Large intestine (tissue), 3 donors: ENCODE results near the gene CEMIP2. TPM values are rescaled to one million over a fixed set of nuclear protein-coding genes. Genes with fewer than 3 reads are reported as not detected.
"Not testable (repeated sequence)": the region's sequence is repeated elsewhere in the genome, so short reads cannot be mapped to it uniquely, and the experiment has no call there.

ENCODE experiments used
- DNase-seq, 2 donors: peaks; one replicate each; pipeline versions ENCODE4 v3.0.0 to v3.0.0-alpha.2; 2013
- H3K27ac ChIP-seq: one replicate; pipeline ENCODE4 v1.5.1; 2013; ENCODE audit warnings: low read length
- H3K27me3 ChIP-seq: 2 replicates; pipeline ENCODE4 v1.6.1; 2013; ENCODE audit warnings: low read length; ENCODE audit not compliant: control insufficient read depth, insufficient read depth
- H3K36me3 ChIP-seq: 2 replicates; pipeline ENCODE4 v1.6.1; 2013; ENCODE audit warnings: low read length; ENCODE audit not compliant: control insufficient read depth, insufficient read depth
- H3K4me1 ChIP-seq: one replicate; pipeline ENCODE4 v1.6.1; 2013; ENCODE audit warnings: low read length; ENCODE audit not compliant: control insufficient read depth, insufficient read depth
- H3K4me3 ChIP-seq: one replicate; pipeline ENCODE4 v1.5.1; 2013; ENCODE audit warnings: low read length
- H3K9me3 ChIP-seq: one replicate; pipeline ENCODE4 v1.6.1; 2013; ENCODE audit warnings: mild to moderate bottlenecking, low read depth, low read length, moderate library complexity; ENCODE audit not compliant: control insufficient read depth
- WGBS: methylation state at CpG from one replicate; pipeline ENCODE4 v1.1.5; 2013; ENCODE audit warnings: low lambda C conversion rate; ENCODE audit not compliant: insufficient coverage; 5-methylcytosine and 5-hydroxymethylcytosine counted together
- polyA plus RNA-seq: library from polyadenylated mRNA; unstranded; fragments of 120-200 nt; gene quantifications from one replicate; pipeline ENCODE4 v1.2.1, GENCODE V29; 2013

The CEMIP2 gene
- polyA plus RNA-seq, 1 donor = 41.9 TPM

DNA sequence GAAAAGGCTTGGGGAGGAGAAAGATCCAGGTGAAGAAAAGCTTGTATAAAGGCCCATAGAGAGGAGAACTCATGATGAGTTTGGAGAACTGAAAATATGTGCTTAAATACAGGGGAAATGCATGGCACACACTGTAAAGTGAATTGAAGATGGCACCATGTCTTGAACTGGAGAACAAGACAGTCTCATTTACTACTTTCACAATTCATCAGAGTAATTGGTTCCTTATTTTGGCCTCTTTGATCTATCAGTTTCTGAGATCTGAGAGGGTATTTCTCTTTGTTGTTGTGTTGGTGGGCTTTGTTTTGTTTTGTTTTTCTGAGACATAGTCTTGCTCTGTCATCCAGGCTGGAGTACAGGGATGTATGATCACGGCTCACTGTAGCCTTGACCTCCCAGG is 98.2 kb downstream of the CEMIP2 start:
- no peak for DNase-seq
- H3K36me3 ChIP-seq = no peaks in the 10 kb centered on the region
- H3K9me3 ChIP-seq = no peaks in the 10 kb centered on the region
- no CpG with 5 or more reads among the region's 1 CpG for WGBS
- H3K27ac ChIP-seq = no peak overlapping the region
- no peak overlapping the region for H3K4me3 ChIP-seq
- H3K27me3 ChIP-seq = no peaks in the 10 kb centered on the region
- peaks cover 2% of the 10 kb centered on the region for H3K4me1 ChIP-seq

DNA sequence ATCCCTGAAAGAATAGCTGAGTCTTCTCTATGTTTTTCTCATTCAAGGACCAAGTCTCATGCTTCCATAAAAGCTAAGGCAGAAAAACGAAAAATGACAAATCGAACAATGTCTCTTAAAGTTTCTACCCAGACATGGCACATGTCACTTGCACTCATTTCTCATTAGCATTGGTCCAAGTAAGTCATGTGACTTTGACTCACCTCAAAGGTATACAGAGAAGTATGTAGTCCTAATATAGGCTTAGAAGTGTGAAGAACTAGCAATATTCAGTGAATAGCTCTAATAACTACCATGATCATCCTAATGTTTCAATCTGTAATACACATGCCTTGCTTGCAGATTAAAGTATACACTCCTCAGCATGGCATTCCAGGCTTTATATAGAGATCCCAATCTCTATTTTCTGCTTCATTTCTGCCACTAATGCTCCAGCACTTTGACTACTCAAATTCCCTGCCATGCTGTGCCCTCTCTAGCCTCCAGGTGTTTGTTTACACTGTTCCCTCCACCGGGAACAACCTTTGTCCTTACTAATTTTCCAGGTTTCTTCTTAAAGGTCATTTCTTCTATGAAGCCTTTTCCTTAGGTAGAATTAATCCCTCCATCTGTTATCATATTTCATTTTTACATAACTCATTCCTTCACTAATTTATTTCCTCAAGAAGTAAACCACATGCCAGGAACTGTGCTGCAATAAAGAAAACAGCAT is 98.9 kb downstream of the CEMIP2 start:
- Histone ChIP-seq H3K4me3 (no peak overlapping the region), H3K4me1 (peaks cover 2% of the 10 kb centered on the region), H3K27me3 (no peaks in the 10 kb centered on the region), H3K9me3 (no peaks in the 10 kb centered on the region), H3K27ac (no peak overlapping the region), H3K36me3 (no peaks in the 10 kb centered on the region)
- no peak for DNase-seq
- WGBS = no CpG with 5 or more reads among the region's 3 CpGs

DNA sequence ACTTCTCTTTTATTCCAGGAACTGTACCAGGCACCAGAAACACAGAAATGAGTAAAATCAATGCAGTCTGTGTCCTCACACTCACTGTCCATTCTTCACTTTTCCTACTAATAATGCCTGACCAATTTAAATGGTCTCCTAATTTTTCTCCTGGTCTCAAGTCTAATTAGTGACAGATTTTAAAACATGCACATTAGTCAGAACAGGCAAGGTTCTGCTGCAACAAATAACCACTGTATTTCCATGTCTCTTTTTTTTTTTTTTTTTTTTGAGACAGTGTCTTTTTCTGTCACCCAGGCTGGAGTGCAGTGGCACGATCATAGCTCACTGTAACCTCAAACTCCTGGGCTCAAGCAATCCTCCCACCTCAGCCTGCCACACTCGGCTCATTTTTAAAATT is 99.6 kb downstream of the CEMIP2 start:
- Histone ChIP-seq H3K9me3 (no peaks in the 10 kb centered on the region), H3K27ac (no peak overlapping the region), H3K4me3 (no peak overlapping the region), H3K36me3 (no peaks in the 10 kb centered on the region), H3K4me1 (peaks cover 2% of the 10 kb centered on the region), H3K27me3 (no peaks in the 10 kb centered on the region)
- DNase-seq = no peak
- no CpG with 5 or more reads among the region's 2 CpGs for WGBS

DNA sequence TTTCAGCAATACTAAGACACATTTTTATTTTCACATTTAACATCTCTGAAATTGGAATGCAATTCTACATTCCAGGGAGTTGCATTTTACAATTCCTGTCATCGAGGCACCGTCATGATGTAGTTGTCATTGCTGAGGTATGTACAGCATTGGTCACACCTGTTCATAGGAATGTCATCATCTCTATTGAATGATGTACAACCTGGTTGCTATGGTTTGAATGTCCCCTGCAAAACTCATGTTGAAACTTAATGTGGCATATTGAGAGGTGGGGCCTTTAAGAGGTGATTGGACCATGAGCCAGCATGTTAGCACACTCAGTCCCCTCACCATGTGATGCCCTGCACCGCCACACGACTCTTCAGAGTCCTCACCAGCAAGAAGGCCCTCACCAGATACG is 103.1 kb downstream of the CEMIP2 start:
- Histone ChIP-seq H3K27me3 (no peaks in the 10 kb centered on the region), H3K9me3 (no peaks in the 10 kb centered on the region), H3K27ac (no peak overlapping the region), H3K36me3 (no peaks in the 10 kb centered on the region), H3K4me3 (no peak overlapping the region), H3K4me1 (peaks cover 2% of the 10 kb centered on the region)
- 100% methylated on average over 2 of the region's 5 CpGs for WGBS
- DNase-seq = no peak

DNA sequence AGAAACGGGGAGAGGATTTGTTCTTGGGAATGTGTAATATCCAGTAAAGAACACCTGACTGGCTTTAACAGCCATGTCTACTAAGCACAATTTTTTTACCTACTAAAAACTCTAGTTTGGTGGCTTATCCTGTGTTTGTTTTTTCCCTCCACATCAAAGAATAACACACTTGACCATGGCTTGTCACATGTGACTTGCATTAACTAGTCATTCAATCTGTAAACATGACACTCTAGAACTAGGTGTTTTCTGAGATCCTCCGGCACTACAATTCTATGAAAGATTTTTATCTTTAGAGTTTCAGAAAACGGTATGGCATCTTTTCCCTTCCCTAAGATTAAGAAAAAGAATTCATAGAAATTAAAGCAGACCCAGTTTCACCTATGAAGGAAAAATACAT is 103.7 kb downstream of the CEMIP2 start:
- DNase-seq = no peak
- Histone ChIP-seq H3K9me3 (no peaks in the 10 kb centered on the region), H3K4me1 (no peaks in the 10 kb centered on the region), H3K4me3 (no peak overlapping the region), H3K27ac (no peak overlapping the region), H3K36me3 (no peaks in the 10 kb centered on the region), H3K27me3 (no peaks in the 10 kb centered on the region)
- WGBS = 100% methylated on average over 1 of the region's 3 CpGs

DNA sequence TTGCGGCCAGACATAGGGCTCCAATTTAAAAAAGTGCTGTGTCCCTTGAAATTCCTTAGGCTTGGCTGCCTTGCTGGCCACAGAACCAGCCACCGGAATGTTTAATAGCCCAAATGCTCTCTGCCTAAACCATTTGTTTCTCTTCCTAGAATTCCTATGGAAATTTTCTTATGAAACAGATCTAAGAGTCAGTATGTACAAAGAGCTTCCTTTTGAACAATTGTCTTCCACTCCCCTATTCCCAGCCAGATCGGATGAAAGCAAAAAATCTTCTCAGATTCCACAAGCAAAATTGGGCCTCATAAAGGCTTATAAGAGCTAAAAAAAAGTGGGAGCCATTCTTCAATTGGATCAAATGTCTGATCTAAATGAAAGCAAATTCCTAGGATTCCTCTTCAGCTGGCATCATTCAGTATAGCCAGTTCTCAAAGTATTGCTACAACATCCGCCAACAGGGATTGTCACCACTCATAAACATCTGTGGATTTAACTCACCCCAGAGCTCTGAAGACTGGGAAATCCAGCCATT is 104.3 kb downstream of the CEMIP2 start:
- no peaks in the 10 kb centered on the region for H3K36me3 ChIP-seq
- H3K4me3 ChIP-seq = no peak overlapping the region
- no peaks in the 10 kb centered on the region for H3K4me1 ChIP-seq
- H3K27ac ChIP-seq = no peak overlapping the region
- 100% methylated on average over 1 of the region's 4 CpGs for WGBS
- no peaks in the 10 kb centered on the region for H3K27me3 ChIP-seq
- DNase-seq = no peak
- H3K9me3 ChIP-seq = no peaks in the 10 kb centered on the region

DNA sequence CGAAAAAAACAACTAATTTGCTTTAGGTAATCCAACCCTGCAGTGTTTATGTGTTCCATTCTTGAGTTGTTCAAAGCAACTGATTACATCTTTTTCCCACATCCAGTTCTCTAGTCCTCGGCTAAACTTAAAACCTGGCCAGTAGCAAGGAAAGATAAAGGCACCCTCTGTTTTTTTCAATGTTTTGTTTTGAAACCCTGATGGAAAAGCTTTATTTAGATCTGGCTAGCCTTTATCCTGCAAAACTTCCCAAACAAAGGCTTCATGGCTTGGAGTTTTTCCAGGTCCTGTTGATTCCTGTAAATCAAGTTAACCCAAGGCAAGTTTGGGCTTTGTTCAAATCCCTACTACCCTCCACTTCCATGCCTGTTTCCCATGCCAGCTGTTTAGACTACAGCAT is 105.1 kb downstream of the CEMIP2 start:
- Histone ChIP-seq H3K4me1 (no peaks in the 10 kb centered on the region), H3K27me3 (no peaks in the 10 kb centered on the region), H3K9me3 (no peaks in the 10 kb centered on the region), H3K4me3 (no peak overlapping the region), H3K27ac (no peak overlapping the region), H3K36me3 (no peaks in the 10 kb centered on the region)
- no peak for DNase-seq
- WGBS = 86% methylated on average over 1 of the region's 2 CpGs

DNA sequence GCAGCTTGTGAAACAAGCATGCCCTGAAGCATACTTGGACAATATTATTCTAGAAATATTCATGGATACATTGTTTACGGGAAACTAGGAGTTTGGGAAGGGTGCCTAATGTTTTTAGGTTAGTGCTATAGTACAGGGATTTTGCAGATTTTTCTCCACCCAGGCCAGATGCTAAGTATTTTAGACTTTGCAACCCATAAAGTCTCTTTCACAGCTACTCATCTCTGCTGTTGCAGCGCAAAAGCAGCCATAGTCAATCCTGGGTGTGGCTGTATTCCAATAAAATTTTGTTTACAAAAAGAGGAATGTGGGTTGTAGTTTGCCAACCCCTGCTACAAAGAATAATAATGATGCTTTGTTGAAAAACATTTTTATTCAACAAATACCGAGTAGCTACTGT is 106.2 kb downstream of the CEMIP2 start:
- no peaks in the 10 kb centered on the region for H3K36me3 ChIP-seq
- WGBS = no CpG with 5 or more reads among the region's 3 CpGs
- no peaks in the 10 kb centered on the region for H3K9me3 ChIP-seq
- no peaks in the 10 kb centered on the region for H3K27me3 ChIP-seq
- no peak overlapping the region for H3K4me3 ChIP-seq
- H3K27ac ChIP-seq = no peak overlapping the region
- no peaks in the 10 kb centered on the region for H3K4me1 ChIP-seq
- DNase-seq = no peak

DNA sequence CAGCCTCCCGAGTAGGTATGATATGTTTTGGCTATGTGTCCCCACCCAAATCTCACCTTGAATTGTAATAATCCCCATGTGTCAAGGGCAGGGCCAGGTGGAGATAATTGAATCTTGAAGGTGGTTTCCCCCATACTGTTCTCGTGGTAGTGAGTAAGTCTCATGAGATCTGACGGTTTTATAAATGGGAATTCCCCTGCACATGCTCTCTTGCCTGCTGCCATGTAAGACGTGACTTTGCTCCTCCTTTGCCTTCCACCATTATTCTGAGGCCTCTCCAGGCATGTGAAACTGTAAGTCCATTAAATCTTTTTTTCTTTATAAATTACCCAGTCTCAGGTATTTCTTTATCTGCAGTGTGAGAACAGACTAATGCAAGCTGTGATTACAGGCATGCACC is 111.0 kb downstream of the CEMIP2 start:
- not testable (repeated sequence) for H3K9me3 ChIP-seq, H3K36me3 ChIP-seq, H3K4me1 ChIP-seq, H3K27ac ChIP-seq, DNase-seq, H3K4me3 ChIP-seq, H3K27me3 ChIP-seq
- WGBS = no CpG with 5 or more reads among the region's 4 CpGs

DNA sequence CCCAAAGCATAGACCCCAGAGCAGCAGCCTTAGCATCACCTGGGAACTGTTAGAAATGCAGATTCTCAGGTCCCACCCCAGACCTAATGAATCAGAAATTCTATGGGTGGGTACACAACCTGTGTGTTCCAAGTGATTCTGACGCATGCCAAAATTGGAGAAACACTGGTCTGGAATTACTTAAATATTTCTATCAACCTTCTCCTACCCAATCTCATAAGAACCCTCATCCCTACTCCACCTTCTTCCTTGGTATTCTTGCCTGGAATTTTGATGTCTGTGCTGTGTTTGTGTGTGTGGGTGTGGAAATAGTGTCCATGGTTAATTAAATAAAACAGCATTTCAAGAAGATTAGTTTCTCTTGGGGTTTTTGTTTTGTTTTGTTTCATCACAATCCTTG is 111.8 kb downstream of the CEMIP2 start:
- Histone ChIP-seq H3K9me3 (no peaks in the 10 kb centered on the region), H3K27ac (no peak overlapping the region), H3K4me3 (no peak overlapping the region), H3K4me1 (no peaks in the 10 kb centered on the region), H3K27me3 (no peaks in the 10 kb centered on the region), H3K36me3 (no peaks in the 10 kb centered on the region)
- no peak for DNase-seq
- 100% methylated on average over 1 of the region's 1 CpG for WGBS

DNA sequence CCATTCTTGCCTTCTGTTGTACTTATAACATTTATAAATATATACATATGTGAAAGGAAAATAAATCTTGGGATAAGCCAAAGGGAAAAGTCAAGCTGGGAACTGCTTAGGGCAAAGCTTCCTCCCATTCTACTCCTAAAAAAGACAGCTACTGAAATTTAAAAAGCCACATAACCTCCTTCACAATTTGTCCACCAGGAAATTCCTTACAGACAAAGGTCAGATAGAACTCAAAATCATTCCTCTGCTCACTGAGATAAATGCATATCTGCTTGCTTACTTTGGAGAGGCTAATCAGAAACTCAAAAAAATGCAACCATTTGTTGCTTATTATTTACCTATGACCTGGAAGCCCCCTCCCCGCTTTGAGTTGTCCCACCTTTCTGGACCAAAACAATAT is 112.5 kb downstream of the CEMIP2 start:
- H3K9me3 ChIP-seq = no peaks in the 10 kb centered on the region
- no peaks in the 10 kb centered on the region for H3K27me3 ChIP-seq
- H3K4me1 ChIP-seq = no peaks in the 10 kb centered on the region
- H3K4me3 ChIP-seq = no peak overlapping the region
- H3K27ac ChIP-seq = no peak overlapping the region
- DNase-seq = no peak
- 80% methylated on average over 1 of the region's 1 CpG for WGBS
- H3K36me3 ChIP-seq = no peaks in the 10 kb centered on the region
